CD4-positive, alpha-beta T cell (primary cell): ENCODE results near the gene SMU1. TPM values are rescaled to one million over a fixed set of nuclear protein-coding genes. Genes with fewer than 3 reads are reported as not detected.
"Not testable (repeated sequence)": the region's sequence is repeated elsewhere in the genome, so short reads cannot be mapped to it uniquely, and the experiment has no call there.

Source experiments
- ATAC-seq: fragments of 200-7000 bp; cut with Tn5 transposase; one replicate; pipeline ENCODE4 v1.10.0; 2022; ENCODE audit warnings: mild to moderate bottlenecking; ENCODE audit not compliant: poor library complexity
- CTCF ChIA-PET: fragments of 350-600 bp; sonication (Branson Sonifier 250); formaldehyde crosslinking; loops from one replicate; lab custom pipeline; 2021; ENCODE audit warnings: antibody characterized with exemption, inconsistent platforms; lab: Charles Lee
- POLR2A ChIA-PET: fragments of 350-600 bp; sonication (Branson Sonifier 250); formaldehyde crosslinking; loops from one replicate; lab custom pipeline; 2021; ENCODE audit warnings: antibody characterized with exemption, inconsistent platforms; lab: Charles Lee
- DNase-seq, 14 experiments: peaks; one replicate each; pipeline ENCODE4 v3.0.0-alpha.2; 2013 to 2020; ENCODE audit warnings: mixed read lengths in 2 of 14
- H3K27ac ChIP-seq, 2 donors: one replicate each; pipeline versions ENCODE4 v1.5.1 to v1.7.0; 2013; ENCODE audit warnings: low read length in 2 of 2, low read depth in 1 of 2, mild to moderate bottlenecking in 1 of 2
- H3K27me3 ChIP-seq, 2 experiments: 1 replicate in 1 of 2; 2 replicates in 1 of 2; pipeline versions ENCODE4 v1.6.1 to v1.7.0; 2013; ENCODE audit warnings: low read length in 2 of 2, control low read depth in 1 of 2, mild to moderate bottlenecking in 1 of 2, moderate library complexity in 1 of 2; ENCODE audit not compliant: insufficient read depth in 2 of 2, control insufficient read depth in 1 of 2
- H3K36me3 ChIP-seq: one replicate; pipeline ENCODE4 v1.6.1; 2013; ENCODE audit warnings: low read length, control low read depth; ENCODE audit not compliant: insufficient read depth
- H3K4me1 ChIP-seq: one replicate; pipeline ENCODE4 v1.6.1; 2013; ENCODE audit warnings: low read length, control low read depth; ENCODE audit not compliant: insufficient read depth
- H3K4me3 ChIP-seq: one replicate; pipeline ENCODE4 v1.5.1; 2013; ENCODE audit warnings: mild to moderate bottlenecking, low read length, moderate library complexity
- H3K9me3 ChIP-seq, 2 experiments: 1 replicate in 1 of 2; 2 replicates in 1 of 2; pipeline versions ENCODE4 v1.6.1 to v1.7.0; 2013; ENCODE audit warnings: low read length in 2 of 2, mild to moderate bottlenecking in 2 of 2, control low read depth in 1 of 2, moderate library complexity in 1 of 2; ENCODE audit not compliant: control insufficient read depth in 1 of 2, insufficient read depth in 1 of 2
- H3K27ac Mint-ChIP-seq: one replicate; pipeline ENCODE4 v1.8.0; 2020; ENCODE audit warnings: mixed read lengths
- H3K27me3 Mint-ChIP-seq: one replicate; pipeline ENCODE4 v1.8.0; 2021; ENCODE audit warnings: mixed read lengths
- H3K36me3 Mint-ChIP-seq: one replicate; pipeline ENCODE4 v1.8.0; 2021; ENCODE audit warnings: low read depth, mixed read lengths
- H3K4me1 Mint-ChIP-seq: one replicate; pipeline ENCODE4 v1.8.0; 2021; ENCODE audit warnings: low read depth, mixed read lengths
- H3K4me3 Mint-ChIP-seq: one replicate; pipeline ENCODE4 v1.8.0; 2020; ENCODE audit warnings: mild to moderate bottlenecking, mixed read lengths
- H3K9me3 Mint-ChIP-seq: one replicate; pipeline ENCODE4 v1.8.0; 2020; ENCODE audit warnings: mixed read lengths
- intact Hi-C, 2 experiments: fragments of 100-400 bp; cut with DNase I in 1 of 2; cut with micrococcal nuclease in 1 of 2; formaldehyde crosslinking; loops; one replicate each; pipeline versions ENCODE4 v1.15.1 to v1.9.0; 2023 to 2025; cut with DNase I, micrococcal nuclease
- total RNA-seq, 174 experiments: library from RNA in 2 of 174; stranded (reverse) in 2 of 174; gene quantifications; one replicate each; pipeline ENCODE4 v1.2.3 and lab custom pipeline; 2021 to 2026
- TF ChIP-seq, protein P1 (sequence below): fragments of 200-600 bp; IDR thresholded peaks from one replicate; pipeline ENCODE4 v1.8.0; 2022; ENCODE audit warnings: antibody characterized with exemption, mild to moderate bottlenecking

Gene SMU1
- total RNA-seq, 2 experiments from 2014 or later: 25.1 to 26.0 TPM

DNA sequence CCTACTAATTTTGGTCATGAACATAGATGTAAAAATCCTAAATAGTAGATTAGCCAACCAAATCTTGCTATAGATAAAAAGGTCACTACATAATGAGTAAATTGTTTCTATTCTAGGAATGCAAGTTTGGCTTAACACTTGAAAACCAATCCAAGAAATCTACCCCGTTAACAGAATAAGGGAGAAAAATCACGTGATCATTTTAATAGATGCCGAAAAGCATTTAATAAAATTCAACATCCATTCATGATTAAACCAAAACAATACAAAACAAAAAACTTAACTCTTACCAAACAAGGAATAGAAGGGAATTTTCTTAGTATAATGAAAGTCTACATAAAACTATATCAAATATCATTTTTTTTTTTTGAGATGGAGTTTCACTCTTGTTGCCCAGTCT, 20.7 kb upstream of the SMU1 start:
- Histone ChIP-seq H3K27me3 (no peaks in the 10 kb centered on the region), H3K36me3 (no peaks in the 10 kb centered on the region), H3K9me3 (no peaks in the 10 kb centered on the region), H3K4me1 (no peaks in the 10 kb centered on the region), H3K27ac (no peak overlapping the region), H3K4me3 (no peak overlapping the region)
- H3K9me3 Mint-ChIP-seq: no peaks in the 10 kb centered on the region
- ATAC-seq (no peak), DNase-seq (no peak)
- intact Hi-C loops: loop anchor here in 1 of 2 experiments (5.0 kb wide), 1 partner anchor 35 kb away; no protein-coding TSS in a partner anchor
- CTCF ChIA-PET: no interaction called here
- TF ChIP-seq, protein P1, sequence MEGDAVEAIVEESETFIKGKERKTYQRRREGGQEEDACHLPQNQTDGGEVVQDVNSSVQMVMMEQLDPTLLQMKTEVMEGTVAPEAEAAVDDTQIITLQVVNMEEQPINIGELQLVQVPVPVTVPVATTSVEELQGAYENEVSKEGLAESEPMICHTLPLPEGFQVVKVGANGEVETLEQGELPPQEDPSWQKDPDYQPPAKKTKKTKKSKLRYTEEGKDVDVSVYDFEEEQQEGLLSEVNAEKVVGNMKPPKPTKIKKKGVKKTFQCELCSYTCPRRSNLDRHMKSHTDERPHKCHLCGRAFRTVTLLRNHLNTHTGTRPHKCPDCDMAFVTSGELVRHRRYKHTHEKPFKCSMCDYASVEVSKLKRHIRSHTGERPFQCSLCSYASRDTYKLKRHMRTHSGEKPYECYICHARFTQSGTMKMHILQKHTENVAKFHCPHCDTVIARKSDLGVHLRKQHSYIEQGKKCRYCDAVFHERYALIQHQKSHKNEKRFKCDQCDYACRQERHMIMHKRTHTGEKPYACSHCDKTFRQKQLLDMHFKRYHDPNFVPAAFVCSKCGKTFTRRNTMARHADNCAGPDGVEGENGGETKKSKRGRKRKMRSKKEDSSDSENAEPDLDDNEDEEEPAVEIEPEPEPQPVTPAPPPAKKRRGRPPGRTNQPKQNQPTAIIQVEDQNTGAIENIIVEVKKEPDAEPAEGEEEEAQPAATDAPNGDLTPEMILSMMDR: no peak
- H3K4me1 Mint-ChIP-seq: no peaks in the 10 kb centered on the region
- no peaks in the 10 kb centered on the region for H3K36me3 Mint-ChIP-seq
- H3K27me3 Mint-ChIP-seq: no peaks in the 10 kb centered on the region
- H3K27ac Mint-ChIP-seq: no peak overlapping the region
- no peak overlapping the region for H3K4me3 Mint-ChIP-seq
- POLR2A ChIA-PET: no interaction called here

- Histone ChIP-seq H3K4me1 (no peaks in the 10 kb centered on the region), H3K9me3 (no peaks in the 10 kb centered on the region), H3K4me3 (no peak overlapping the region), H3K36me3 (no peaks in the 10 kb centered on the region), H3K27me3 (no peaks in the 10 kb centered on the region), H3K27ac (no peak overlapping the region)
- H3K27ac Mint-ChIP-seq: no peak overlapping the region
- no peak overlapping the region for H3K4me3 Mint-ChIP-seq
- ATAC-seq: no peak
- H3K27me3 Mint-ChIP-seq: no peaks in the 10 kb centered on the region
- no peaks in the 10 kb centered on the region for H3K9me3 Mint-ChIP-seq
- TF ChIP-seq, protein P1: no peak
- DNase-seq: no peak
- ChIA-PET POLR2A (no interaction called here), CTCF (no interaction called here)
- no peaks in the 10 kb centered on the region for H3K4me1 Mint-ChIP-seq
- no peaks in the 10 kb centered on the region for H3K36me3 Mint-ChIP-seq
- intact Hi-C loops: no loop called here
Observed at GRCh38 chr9:33092634-33093033, 16.2 kb upstream of the SMU1 start.

GRCh38 chr9:33085672-33086071, 9.2 kb upstream of the SMU1 start:
- H3K9me3 Mint-ChIP-seq, H3K4me3 Mint-ChIP-seq, ATAC-seq, H3K27ac ChIP-seq, H3K36me3 Mint-ChIP-seq, DNase-seq, intact Hi-C loops, H3K36me3 ChIP-seq, H3K9me3 ChIP-seq, H3K27me3 Mint-ChIP-seq, POLR2A ChIA-PET, CTCF ChIA-PET, H3K27me3 ChIP-seq, H3K4me3 ChIP-seq, H3K27ac Mint-ChIP-seq: not testable (repeated sequence)
- H3K4me1 Mint-ChIP-seq: peaks cover 20% of the 10 kb centered on the region
- H3K4me1 ChIP-seq: peaks cover 26% of the 10 kb centered on the region
